Activated naive CD4-positive, alpha-beta T cell treated with anti-CD3 and anti-CD28 coated beads, Interleukin-2, amount 50 U/mL, for 72 hours (primary cell): Measurements from ENCODE around the gene CLEC18C. TPM values are rescaled to one million over a fixed set of nuclear protein-coding genes. Genes with fewer than 3 reads are reported as not detected.
"Not testable (repeated sequence)": the region's sequence is repeated elsewhere in the genome, so short reads cannot be mapped to it uniquely, and the experiment has no call there.

Experiments
- ATAC-seq, 2 donors: fragments of 150-1000 bp; cut with Tn5 transposase; 2 replicates each; pipeline ENCODE4 v1.10.0; 2021; ENCODE audit warnings: mild to moderate bottlenecking in 2 of 2, moderate library complexity in 2 of 2
- DNase-seq, 2 donors: peaks; one replicate each; pipeline ENCODE4 v3.0.0; 2021 to 2022; ENCODE audit warnings: low spot score in 2 of 2
- H3K27ac Mint-ChIP-seq, 2 donors: one replicate each; pipeline ENCODE4 v1.8.0; 2022; ENCODE audit warnings: mild to moderate bottlenecking in 2 of 2, mixed read lengths in 2 of 2
- H3K36me3 Mint-ChIP-seq, 2 donors: one replicate each; pipeline ENCODE4 v1.8.0; 2022; ENCODE audit warnings: mixed read lengths in 2 of 2
- H3K9me3 Mint-ChIP-seq, 2 donors: one replicate each; pipeline ENCODE4 v1.8.0; 2022; ENCODE audit warnings: mixed read lengths in 2 of 2
- total RNA-seq, 2 donors: library from RNA; stranded (reverse); gene quantifications; one replicate each; pipeline ENCODE4 v1.2.3, GENCODE V29; 2022

CLEC18C gene
- total RNA-seq, 2 donors from 2014 or later = not detected

GRCh38 chr16:70190574-70190973, 17.0 kb downstream of the CLEC18C start:
- ATAC-seq, H3K27ac Mint-ChIP-seq, H3K36me3 Mint-ChIP-seq, H3K9me3 Mint-ChIP-seq, DNase-seq: not testable (repeated sequence)

GRCh38 chr16:70196683-70197300, 23.2 kb downstream of the CLEC18C start:
- not testable (repeated sequence) for DNase-seq, H3K9me3 Mint-ChIP-seq, ATAC-seq, H3K36me3 Mint-ChIP-seq, H3K27ac Mint-ChIP-seq

GRCh38 chr16:70197611-70198010, 24.0 kb downstream of the CLEC18C start:
- DNase-seq, ATAC-seq, H3K9me3 Mint-ChIP-seq, H3K27ac Mint-ChIP-seq, H3K36me3 Mint-ChIP-seq: not testable (repeated sequence)

DNA sequence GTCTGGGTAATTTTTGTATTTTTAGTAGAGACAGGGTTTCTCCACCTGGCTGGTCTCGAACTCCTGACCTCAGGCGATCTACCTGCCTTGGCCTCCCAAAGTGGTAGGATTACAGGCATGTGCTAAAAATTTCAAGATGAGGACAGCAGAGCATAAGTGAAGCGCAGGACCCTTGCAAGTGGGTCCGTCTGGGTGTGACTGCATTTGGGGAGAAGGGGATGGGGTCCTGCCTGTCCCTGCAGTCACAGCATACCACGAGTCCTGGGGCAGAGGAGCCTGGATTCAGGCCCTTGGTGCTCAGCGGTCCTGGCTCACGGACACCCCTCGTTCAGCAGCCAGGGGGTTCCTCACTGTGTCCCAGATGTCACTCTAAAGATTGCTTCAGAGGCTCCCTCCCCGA, 24.6 kb downstream of the CLEC18C start:
- not testable (repeated sequence) for H3K36me3 Mint-ChIP-seq, DNase-seq, ATAC-seq, H3K9me3 Mint-ChIP-seq
- H3K27ac Mint-ChIP-seq = peak overlapping the region in 1 of 2 donors; percentile 44

GRCh38 chr16:70198666-70199065, 25.1 kb downstream of the CLEC18C start:
- not testable (repeated sequence) for DNase-seq, H3K9me3 Mint-ChIP-seq, H3K36me3 Mint-ChIP-seq, ATAC-seq
- peak overlapping the region in 1 of 2 donors; percentile 44 for H3K27ac Mint-ChIP-seq

- DNase-seq, ATAC-seq, H3K9me3 Mint-ChIP-seq, H3K36me3 Mint-ChIP-seq, H3K27ac Mint-ChIP-seq: not testable (repeated sequence)
Observed at GRCh38 chr16:70199170-70199569, 25.6 kb downstream of the CLEC18C start.

GRCh38 chr16:70200063-70200462, 26.5 kb downstream of the CLEC18C start:
- ATAC-seq, DNase-seq, H3K9me3 Mint-ChIP-seq, H3K36me3 Mint-ChIP-seq, H3K27ac Mint-ChIP-seq: not testable (repeated sequence)

GRCh38 chr16:70203508-70203907, 29.9 kb downstream of the CLEC18C start:
- ATAC-seq, H3K9me3 Mint-ChIP-seq, DNase-seq, H3K27ac Mint-ChIP-seq: not testable (repeated sequence)
- H3K36me3 Mint-ChIP-seq = peaks cover 8 to 11% of the 10 kb centered on the region in 2 donors

GRCh38 chr16:70204010-70204409, 30.4 kb downstream of the CLEC18C start:
- ATAC-seq, DNase-seq, H3K9me3 Mint-ChIP-seq, H3K27ac Mint-ChIP-seq: not testable (repeated sequence)
- peaks cover 8 to 11% of the 10 kb centered on the region in 2 donors for H3K36me3 Mint-ChIP-seq

DNA sequence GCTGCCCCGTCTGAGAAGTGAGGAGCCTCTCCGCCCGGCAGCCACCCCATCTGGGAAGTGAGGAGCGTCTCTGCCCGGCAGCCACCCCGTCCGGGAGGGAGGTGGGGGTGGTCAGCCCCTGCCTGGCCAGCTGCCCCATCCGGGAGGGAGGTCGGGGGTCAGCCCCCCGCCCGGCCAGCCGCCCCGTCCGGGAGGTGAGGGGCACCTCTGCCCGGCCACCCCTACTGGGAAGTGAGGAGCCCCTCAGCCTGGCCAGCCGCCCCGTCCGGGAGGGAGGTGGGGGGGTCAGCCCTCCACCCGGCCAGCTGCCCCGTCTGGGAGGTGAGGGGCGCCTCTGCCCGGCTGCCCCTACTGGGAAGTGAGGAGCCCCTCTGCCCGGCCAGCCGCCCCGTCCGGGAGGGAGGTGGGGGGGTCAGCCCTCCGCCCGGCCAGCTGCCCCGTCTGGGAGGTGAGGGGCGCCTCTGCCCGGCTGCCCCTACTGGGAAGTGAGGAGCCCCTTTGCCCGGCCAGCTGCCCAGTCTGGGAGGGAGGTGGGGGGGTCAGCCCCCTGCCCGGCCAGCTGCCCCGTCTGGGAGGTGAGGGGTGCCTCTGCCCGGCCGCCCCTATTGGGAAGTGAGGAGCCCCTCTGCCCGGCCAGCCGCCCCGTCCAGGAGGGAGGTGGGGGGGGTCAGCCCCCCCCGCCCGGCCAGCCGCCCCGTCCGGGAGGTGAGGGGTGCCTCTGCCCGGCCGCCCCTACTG, 31.2 kb downstream of the CLEC18C start:
- H3K36me3 Mint-ChIP-seq = peaks cover 11 to 12% of the 10 kb centered on the region in 2 donors
- not testable (repeated sequence) for ATAC-seq, H3K27ac Mint-ChIP-seq

DNA sequence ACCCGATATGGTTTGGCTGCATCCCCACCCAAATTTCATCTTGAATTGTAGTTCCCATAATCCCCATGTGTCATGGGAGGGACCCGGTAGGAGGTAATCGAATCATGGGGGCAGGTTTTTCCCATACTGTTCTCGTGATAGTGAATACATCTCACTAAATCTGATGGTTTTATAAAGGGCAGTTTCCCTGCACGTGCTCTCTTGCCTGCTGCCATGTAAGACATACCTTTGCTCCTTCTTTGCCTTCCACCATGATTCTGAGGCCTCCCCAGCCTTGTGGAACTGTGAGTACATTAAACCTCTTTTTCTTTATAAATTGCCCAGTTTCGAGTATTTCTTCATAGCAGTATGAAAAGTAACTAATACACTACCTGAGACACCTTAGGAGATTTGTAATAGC, 32.8 kb downstream of the CLEC18C start:
- not testable (repeated sequence) for H3K27ac Mint-ChIP-seq, DNase-seq, ATAC-seq, H3K9me3 Mint-ChIP-seq
- H3K36me3 Mint-ChIP-seq = peaks cover 11 to 12% of the 10 kb centered on the region in 2 donors

More for the DNA sequence above, 31.2 kb downstream of the CLEC18C start:
- H3K9me3 Mint-ChIP-seq, DNase-seq: not testable (repeated sequence)

- ATAC-seq, H3K27ac Mint-ChIP-seq, H3K9me3 Mint-ChIP-seq, DNase-seq, H3K36me3 Mint-ChIP-seq: not testable (repeated sequence)
Observed at GRCh38 chr16:70218586-70218985, 45.0 kb downstream of the CLEC18C start.

DNA sequence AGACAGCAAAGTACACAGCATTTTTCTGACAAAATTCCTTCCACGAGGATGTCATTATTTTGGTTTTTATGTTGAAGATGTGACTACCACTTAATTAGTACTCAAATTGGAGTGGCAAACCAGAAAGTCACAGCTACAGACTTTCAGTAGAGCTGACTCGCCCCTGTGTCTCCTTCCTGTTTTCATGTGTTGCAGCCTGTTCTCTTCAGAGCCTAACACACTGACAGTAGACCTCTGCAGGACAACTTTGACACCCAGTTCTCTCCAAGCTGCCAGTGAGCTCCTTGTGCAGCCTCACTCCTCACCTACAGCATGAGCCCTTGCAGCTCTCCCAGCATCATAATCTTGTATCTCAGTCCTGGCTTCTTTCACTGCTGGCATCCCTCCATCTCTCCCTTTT, 49.0 kb downstream of the CLEC18C start:
- H3K9me3 Mint-ChIP-seq, ATAC-seq, H3K36me3 Mint-ChIP-seq, DNase-seq: not testable (repeated sequence)
- peak overlapping the region in 1 of 2 donors; percentile 78 for H3K27ac Mint-ChIP-seq

GRCh38 chr16:70223216-70223615, 49.6 kb downstream of the CLEC18C start:
- H3K9me3 Mint-ChIP-seq, ATAC-seq, H3K36me3 Mint-ChIP-seq, DNase-seq: not testable (repeated sequence)
- peak overlapping the region; percentile 63 to 78 for H3K27ac Mint-ChIP-seq

DNA sequence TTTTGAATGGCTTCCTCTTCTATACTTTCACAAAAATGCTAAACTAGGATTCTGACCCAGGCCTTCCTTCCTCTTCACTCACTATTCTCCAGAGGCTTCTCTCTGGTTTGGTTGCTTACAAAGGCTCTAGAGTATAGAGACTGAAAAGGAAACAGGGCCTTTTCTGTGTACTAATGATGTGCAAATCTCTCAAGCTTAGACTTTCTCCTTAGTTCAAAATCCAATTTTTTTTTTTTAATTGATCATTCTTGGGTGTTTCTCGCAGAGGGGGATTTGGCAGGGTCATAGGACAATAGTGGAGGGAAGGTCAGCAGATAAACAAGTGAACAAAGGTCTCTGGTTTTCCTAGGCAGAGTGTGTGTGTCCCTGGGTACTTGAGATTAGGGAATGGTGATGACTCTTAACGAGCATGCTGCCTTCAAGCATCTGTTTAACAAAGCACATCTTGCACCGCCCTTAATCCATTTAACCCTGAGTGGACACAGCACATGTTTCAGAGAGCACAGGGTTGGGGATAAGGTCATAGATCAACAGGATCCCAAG, 50.5 kb downstream of the CLEC18C start:
- peak overlapping the region in 1 of 2 donors; percentile 78 for H3K27ac Mint-ChIP-seq

GRCh38 chr16:70224645-70225044, 51.1 kb downstream of the CLEC18C start:
- H3K36me3 Mint-ChIP-seq, DNase-seq, H3K27ac Mint-ChIP-seq, H3K9me3 Mint-ChIP-seq, ATAC-seq: not testable (repeated sequence)

More for the DNA sequence above, 50.5 kb downstream of the CLEC18C start:
- not testable (repeated sequence) for ATAC-seq, H3K36me3 Mint-ChIP-seq, DNase-seq, H3K9me3 Mint-ChIP-seq

DNA sequence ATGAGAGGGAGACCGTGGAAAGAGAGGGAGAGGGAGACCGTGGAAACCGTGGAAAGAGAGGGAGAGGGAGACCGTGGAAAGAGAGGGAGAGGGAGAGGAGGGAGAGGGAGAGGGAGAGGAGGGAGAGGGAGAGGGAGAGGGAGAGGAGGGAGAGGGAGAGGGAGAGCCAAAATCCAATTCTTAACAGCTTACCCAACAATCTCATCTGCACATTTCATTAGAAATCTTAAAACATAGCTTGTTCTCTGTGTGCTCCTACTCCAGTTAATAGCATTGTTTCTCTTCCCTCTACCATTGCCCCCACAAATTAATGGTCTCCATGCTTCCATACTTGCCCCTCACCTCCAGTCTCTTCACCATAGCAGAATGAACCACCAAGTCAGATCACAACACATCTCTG, 51.8 kb downstream of the CLEC18C start:
- not testable (repeated sequence) for H3K27ac Mint-ChIP-seq, ATAC-seq, DNase-seq, H3K9me3 Mint-ChIP-seq, H3K36me3 Mint-ChIP-seq
